ENCODE data around the gene RRP12.

- no peak for TF ChIP-seq CTCF (IDR thresholded peaks at IDR 0.05)
- no peak for TF ChIP-seq POLR2A (IDR thresholded peaks at IDR 0.05)
Observed at GRCh38 chr10:97426776-97427570, 25.8 kb upstream of the RRP12 start.

Data from esophagus squamous epithelium (tissue), 4 donors.